ENCODE results near the gene VPS26B.

DNA sequence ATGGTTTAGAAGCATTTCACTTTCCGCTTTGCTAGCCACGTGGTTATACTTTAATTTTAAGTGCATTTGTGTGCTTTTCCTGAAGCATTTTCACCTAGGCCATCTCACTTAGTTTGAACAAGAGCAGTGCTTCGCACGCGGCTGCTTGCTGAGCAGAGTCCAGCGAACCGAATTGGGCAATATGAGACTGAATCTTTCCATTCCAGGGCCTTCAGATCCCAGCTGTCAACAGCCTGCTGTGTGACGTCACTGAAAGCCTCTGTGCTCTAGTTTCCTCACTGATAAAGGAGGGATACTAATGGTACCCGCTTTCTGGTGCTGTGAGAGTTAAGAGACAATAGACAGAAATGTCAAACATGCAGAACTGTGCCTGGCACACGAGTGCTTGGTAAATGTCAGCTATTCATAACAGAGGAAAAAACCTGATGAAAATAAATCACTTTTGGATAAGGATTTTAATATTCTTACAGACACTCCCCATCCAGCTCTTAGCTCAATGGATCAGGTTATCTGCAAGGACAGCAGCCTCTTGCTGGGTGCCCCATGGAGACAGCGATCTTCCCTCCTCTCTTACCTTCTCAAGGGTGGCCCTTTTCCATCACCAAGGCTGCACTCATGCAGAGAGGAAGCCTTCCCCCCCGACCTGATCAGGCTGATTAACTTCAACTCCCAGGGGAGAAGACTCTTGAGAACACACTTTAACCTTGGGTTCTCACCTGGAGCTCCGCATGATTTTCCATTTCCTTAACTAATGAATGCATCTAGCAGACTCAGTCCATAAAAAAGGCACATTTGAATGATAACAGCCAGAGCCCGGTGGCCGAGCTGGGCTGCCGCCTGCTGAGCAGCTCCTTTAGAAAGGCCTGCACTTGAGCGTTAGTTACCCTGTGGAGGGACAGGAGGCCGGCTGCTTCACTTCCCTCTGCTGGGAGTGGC is 48.2 kb downstream of the VPS26B start:
- no peak; the same call in 1 of the 2 replicates for TF ChIP-seq FOXK1 (CRISPR knock-in tag; IDR thresholded peaks at IDR 0.05)
- TF ChIP-seq NR2C2 (CRISPR knock-in tag; IDR thresholded peaks at IDR 0.05) = no peak
- TF ChIP-seq, protein P1, sequence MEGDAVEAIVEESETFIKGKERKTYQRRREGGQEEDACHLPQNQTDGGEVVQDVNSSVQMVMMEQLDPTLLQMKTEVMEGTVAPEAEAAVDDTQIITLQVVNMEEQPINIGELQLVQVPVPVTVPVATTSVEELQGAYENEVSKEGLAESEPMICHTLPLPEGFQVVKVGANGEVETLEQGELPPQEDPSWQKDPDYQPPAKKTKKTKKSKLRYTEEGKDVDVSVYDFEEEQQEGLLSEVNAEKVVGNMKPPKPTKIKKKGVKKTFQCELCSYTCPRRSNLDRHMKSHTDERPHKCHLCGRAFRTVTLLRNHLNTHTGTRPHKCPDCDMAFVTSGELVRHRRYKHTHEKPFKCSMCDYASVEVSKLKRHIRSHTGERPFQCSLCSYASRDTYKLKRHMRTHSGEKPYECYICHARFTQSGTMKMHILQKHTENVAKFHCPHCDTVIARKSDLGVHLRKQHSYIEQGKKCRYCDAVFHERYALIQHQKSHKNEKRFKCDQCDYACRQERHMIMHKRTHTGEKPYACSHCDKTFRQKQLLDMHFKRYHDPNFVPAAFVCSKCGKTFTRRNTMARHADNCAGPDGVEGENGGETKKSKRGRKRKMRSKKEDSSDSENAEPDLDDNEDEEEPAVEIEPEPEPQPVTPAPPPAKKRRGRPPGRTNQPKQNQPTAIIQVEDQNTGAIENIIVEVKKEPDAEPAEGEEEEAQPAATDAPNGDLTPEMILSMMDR (IDR thresholded peaks at IDR 0.05) = no peak
- TF ChIP-seq, protein P2, sequence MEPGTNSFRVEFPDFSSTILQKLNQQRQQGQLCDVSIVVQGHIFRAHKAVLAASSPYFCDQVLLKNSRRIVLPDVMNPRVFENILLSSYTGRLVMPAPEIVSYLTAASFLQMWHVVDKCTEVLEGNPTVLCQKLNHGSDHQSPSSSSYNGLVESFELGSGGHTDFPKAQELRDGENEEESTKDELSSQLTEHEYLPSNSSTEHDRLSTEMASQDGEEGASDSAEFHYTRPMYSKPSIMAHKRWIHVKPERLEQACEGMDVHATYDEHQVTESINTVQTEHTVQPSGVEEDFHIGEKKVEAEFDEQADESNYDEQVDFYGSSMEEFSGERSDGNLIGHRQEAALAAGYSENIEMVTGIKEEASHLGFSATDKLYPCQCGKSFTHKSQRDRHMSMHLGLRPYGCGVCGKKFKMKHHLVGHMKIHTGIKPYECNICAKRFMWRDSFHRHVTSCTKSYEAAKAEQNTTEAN (CRISPR knock-in tag; IDR thresholded peaks at IDR 0.05) = no peak; the same call in 1 of the 2 replicates
- TF ChIP-seq TEAD4 (CRISPR knock-in tag; IDR thresholded peaks at IDR 0.05) = no peak
- TF ChIP-seq ATF3 (CRISPR knock-in tag; conservative IDR thresholded peaks at IDR 0.05) = no peak
- TF ChIP-seq, protein P3, sequence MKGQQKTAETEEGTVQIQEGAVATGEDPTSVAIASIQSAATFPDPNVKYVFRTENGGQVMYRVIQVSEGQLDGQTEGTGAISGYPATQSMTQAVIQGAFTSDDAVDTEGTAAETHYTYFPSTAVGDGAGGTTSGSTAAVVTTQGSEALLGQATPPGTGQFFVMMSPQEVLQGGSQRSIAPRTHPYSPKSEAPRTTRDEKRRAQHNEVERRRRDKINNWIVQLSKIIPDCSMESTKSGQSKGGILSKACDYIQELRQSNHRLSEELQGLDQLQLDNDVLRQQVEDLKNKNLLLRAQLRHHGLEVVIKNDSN (CRISPR knock-in tag; IDR thresholded peaks at IDR 0.05) = no peak; the same call in 1 of the 2 replicates
- TF ChIP-seq, protein P4, sequence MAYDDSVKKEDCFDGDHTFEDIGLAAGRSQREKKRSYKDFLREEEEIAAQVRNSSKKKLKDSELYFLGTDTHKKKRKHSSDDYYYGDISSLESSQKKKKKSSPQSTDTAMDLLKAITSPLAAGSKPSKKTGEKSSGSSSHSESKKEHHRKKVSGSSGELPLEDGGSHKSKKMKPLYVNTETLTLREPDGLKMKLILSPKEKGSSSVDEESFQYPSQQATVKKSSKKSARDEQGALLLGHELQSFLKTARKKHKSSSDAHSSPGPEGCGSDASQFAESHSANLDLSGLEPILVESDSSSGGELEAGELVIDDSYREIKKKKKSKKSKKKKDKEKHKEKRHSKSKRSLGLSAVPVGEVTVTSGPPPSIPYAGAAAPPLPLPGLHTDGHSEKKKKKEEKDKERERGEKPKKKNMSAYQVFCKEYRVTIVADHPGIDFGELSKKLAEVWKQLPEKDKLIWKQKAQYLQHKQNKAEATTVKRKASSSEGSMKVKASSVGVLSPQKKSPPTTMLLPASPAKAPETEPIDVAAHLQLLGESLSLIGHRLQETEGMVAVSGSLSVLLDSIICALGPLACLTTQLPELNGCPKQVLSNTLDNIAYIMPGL (CRISPR knock-in tag; IDR thresholded peaks at IDR 0.05) = no peak
- no peak for TF ChIP-seq ZNF263 (CRISPR knock-in tag; IDR thresholded peaks at IDR 0.05; ENCODE audit: low read depth)
